Spleen (tissue), 7 donors: ENCODE measurements around the gene MT1A.

Experiments
- CTCF ChIP-seq, 11 experiments: fragments of 200-600 bp in 7 of 11; fragments of 450-650 bp in 4 of 11; sonication (generic) in 4 of 11; IDR thresholded peaks in 8 of 11; conservative IDR thresholded peaks in 3 of 11; 1 replicate in 7 of 11; 2 replicates in 4 of 11; pipeline versions ENCODE4 v1.4.0 to v1.8.0; 2016 to 2021; ENCODE audit warnings: antibody characterized with exemption in 11 of 11, inconsistent platforms in 4 of 11, mild to moderate bottlenecking in 1 of 11
- POLR2A ChIP-seq, 3 donors: fragments of 450-650 bp; IDR thresholded peaks; one replicate each; pipeline ENCODE4 v1.5.1; 2017; ENCODE audit warnings: antibody characterized with exemption in 3 of 3, mild to moderate bottlenecking in 1 of 3
- POLR2AphosphoS5 ChIP-seq, 3 donors: sonication (generic); formaldehyde crosslinking; IDR thresholded peaks; one replicate each; pipeline ENCODE4 v1.5.1; 2017; ENCODE audit warnings: antibody characterized with exemption in 3 of 3
- donor health status: DM: no; HTN: no; CAD: no; lungs with moderate emphysema.
- donor health status: DM: no; HTN: no; CAD: no.
- donor health status: DM: no; HTN: no; CAD: no.

DNA sequence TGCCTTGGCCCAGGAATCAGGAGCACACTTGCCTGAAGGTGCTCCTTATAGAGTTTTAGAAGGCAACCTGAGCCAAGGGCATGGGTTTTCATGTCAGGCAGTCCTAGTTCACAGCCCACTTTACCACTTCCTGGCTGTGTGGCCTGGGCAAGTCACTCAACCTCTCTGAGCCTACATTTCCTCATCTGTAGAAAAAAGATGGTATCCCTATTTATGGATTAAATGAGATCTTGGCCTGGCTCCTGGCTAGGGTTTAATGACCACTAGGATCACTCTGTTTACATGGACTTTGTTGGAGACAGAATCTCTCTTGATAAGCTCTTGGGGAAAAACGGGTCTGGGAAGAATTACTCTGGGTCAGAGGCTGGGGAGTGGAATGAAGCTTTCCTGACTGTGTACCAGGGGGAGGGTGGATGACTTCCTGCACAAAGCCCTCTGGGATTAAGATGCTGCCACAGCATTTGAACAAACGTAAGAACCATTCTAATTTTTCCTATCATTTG lies 27.8 kb upstream of the MT1A start:
- TF ChIP-seq CTCF (IDR thresholded peaks at IDR 0.05 in 8 of 11, conservative IDR thresholded peaks at IDR 0.05 in 3 of 11) (no peak), POLR2AphosphoS5 (IDR thresholded peaks at IDR 0.05) (no peak), POLR2A (IDR thresholded peaks at IDR 0.05) (no peak)
